Liver (tissue), 3 donors: ENCODE measurements around the gene MEGF11.

Experiments
- EGR1 ChIP-seq, 2 donors: IDR thresholded peaks; 2 replicates each; pipeline ENCODE4 v1.6.1; 2016 to 2018; ENCODE audit warnings: antibody characterized with exemption in 2 of 2, low read depth in 2 of 2
- GABPA ChIP-seq, 2 donors: IDR thresholded peaks in 1 of 2; conservative IDR thresholded peaks in 1 of 2; 2 replicates each; pipeline ENCODE4 v1.6.1; 2016; ENCODE audit warnings: antibody characterized with exemption in 2 of 2, mild to moderate bottlenecking in 1 of 2, moderate library complexity in 1 of 2
- HNF4G ChIP-seq: IDR thresholded peaks from 2 replicates; pipeline ENCODE4 v1.6.1; 2016; ENCODE audit warnings: antibody characterized with exemption
- MAX ChIP-seq: IDR thresholded peaks from 2 replicates; pipeline ENCODE4 v1.6.1; 2016; ENCODE audit warnings: antibody characterized with exemption
- RAD21 ChIP-seq, 2 donors: IDR thresholded peaks; 2 replicates each; pipeline ENCODE4 v1.6.1; 2016; ENCODE audit warnings: antibody characterized with exemption in 2 of 2, mild to moderate bottlenecking in 2 of 2
- REST ChIP-seq: IDR thresholded peaks from 2 replicates; pipeline ENCODE4 v1.6.1; 2016; ENCODE audit warnings: antibody characterized with exemption, mild to moderate bottlenecking
- SP1 ChIP-seq: IDR thresholded peaks from 2 replicates; pipeline ENCODE4 v1.6.1; 2018; ENCODE audit warnings: antibody characterized with exemption, mild to moderate bottlenecking
- TAF1 ChIP-seq: conservative IDR thresholded peaks from 2 replicates; pipeline ENCODE4 v1.6.1; 2016; ENCODE audit warnings: antibody characterized with exemption, mild to moderate bottlenecking
- TF ChIP-seq, protein P1 (sequence below): fragments of 150-350 bp; IDR thresholded peaks from 2 replicates; pipeline ENCODE4 v1.5.1; 2017; ENCODE audit warnings: improper control_type of control experiment, low read depth, low read length; ENCODE audit not compliant: missing input control
- donor health status: healthy.
- donor health status: healthy.

- TF ChIP-seq MAX (no peak), TAF1 (no peak), REST (no peak), RAD21 (IDR thresholded peaks at IDR 0.05) (no peak), GABPA (IDR thresholded peaks at IDR 0.05 in 1 of 2, conservative IDR thresholded peaks at IDR 0.05 in 1 of 2) (no peak), EGR1 (IDR thresholded peaks at IDR 0.05; ENCODE audit: low read depth in 2 of 2) (no peak), HNF4G (no peak), SP1 (no peak)
- TF ChIP-seq, protein P1, sequence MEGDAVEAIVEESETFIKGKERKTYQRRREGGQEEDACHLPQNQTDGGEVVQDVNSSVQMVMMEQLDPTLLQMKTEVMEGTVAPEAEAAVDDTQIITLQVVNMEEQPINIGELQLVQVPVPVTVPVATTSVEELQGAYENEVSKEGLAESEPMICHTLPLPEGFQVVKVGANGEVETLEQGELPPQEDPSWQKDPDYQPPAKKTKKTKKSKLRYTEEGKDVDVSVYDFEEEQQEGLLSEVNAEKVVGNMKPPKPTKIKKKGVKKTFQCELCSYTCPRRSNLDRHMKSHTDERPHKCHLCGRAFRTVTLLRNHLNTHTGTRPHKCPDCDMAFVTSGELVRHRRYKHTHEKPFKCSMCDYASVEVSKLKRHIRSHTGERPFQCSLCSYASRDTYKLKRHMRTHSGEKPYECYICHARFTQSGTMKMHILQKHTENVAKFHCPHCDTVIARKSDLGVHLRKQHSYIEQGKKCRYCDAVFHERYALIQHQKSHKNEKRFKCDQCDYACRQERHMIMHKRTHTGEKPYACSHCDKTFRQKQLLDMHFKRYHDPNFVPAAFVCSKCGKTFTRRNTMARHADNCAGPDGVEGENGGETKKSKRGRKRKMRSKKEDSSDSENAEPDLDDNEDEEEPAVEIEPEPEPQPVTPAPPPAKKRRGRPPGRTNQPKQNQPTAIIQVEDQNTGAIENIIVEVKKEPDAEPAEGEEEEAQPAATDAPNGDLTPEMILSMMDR, result no peak
Measured at GRCh38 chr15:66115568-66116206, 137.9 kb downstream of the MEGF11 start.
